ENCODE results near the gene LRCOL1. TPM values are rescaled to one million over a fixed set of nuclear protein-coding genes. Genes with fewer than 3 reads are reported as not detected.

LRCOL1 gene
- total and polyA plus RNA-seq, 10 of the 15 experiments (the other 5 are each of a cell fraction or from before 2014, with no cell fraction given): not detected

- DNase-seq (ENCODE audit: low read depth, low spot score) (no peak), FAIRE-seq (no peak), ATAC-seq (no peak)
- Histone ChIP-seq H3K4me1 (ENCODE audit: control insufficient read depth, insufficient read depth, low read length) (no peaks in the 10 kb centered on the region), H3K4me2 (ENCODE audit: control insufficient read depth, insufficient read depth) (no peak overlapping the region), H3K9ac (ENCODE audit: control insufficient read depth, insufficient read depth, low read length) (no peak overlapping the region), H2AFZ (ENCODE audit: control insufficient read depth, low read depth, low read length) (no peak overlapping the region), H3K79me2 (ENCODE audit: control insufficient read depth, insufficient read depth, low read length) (no peaks in the 10 kb centered on the region), H3K27me3 (replicated peaks in 1 of 2; ENCODE audit: control insufficient read depth in 2 of 2, insufficient read depth in 2 of 2, low read length in 1 of 2) (no peaks in the 10 kb centered on the region), H3K9me3 (replicated peaks; ENCODE audit: control insufficient read depth, insufficient read depth, low read length) (no peaks in the 10 kb centered on the region), H4K20me1 (ENCODE audit: control insufficient read depth, insufficient read depth) (no peaks in the 10 kb centered on the region), H3K27ac (ENCODE audit: control insufficient read depth, insufficient read depth) (no peak overlapping the region), H3K36me3 (ENCODE audit: control insufficient read depth in 2 of 2, insufficient read depth in 2 of 2, low read length in 1 of 2) (no peaks in the 10 kb centered on the region; a peak in 2 of 4 replicates), H3K4me3 (no peak overlapping the region)
- SMC1A ChIA-PET (ENCODE audit: uncharacterized antibody, unreplicated experiment): no interaction called here
- in situ Hi-C loops (cut with MboI) (no loop called here), intact Hi-C loops (cut with micrococcal nuclease; ENCODE audit: unreplicated experiment) (no loop called here)
- no peak for TF ChIP-seq RELB (IDR thresholded peaks at IDR 0.05; ENCODE audit: low read depth)
- TF ChIP-seq NR2C2 (IDR thresholded peaks at IDR 0.05; ENCODE audit: borderline replicate concordance, control insufficient read depth, insufficient read length, low read depth): no peak
- no peak for TF ChIP-seq CHD2 (IDR thresholded peaks at IDR 0.05; ENCODE audit: borderline replicate concordance, low read depth, low read length)
- TF ChIP-seq RAD21 (IDR thresholded peaks at IDR 0.05; ENCODE audit: insufficient read depth, low read depth, low read length): no peak
- TF ChIP-seq, protein P1, sequence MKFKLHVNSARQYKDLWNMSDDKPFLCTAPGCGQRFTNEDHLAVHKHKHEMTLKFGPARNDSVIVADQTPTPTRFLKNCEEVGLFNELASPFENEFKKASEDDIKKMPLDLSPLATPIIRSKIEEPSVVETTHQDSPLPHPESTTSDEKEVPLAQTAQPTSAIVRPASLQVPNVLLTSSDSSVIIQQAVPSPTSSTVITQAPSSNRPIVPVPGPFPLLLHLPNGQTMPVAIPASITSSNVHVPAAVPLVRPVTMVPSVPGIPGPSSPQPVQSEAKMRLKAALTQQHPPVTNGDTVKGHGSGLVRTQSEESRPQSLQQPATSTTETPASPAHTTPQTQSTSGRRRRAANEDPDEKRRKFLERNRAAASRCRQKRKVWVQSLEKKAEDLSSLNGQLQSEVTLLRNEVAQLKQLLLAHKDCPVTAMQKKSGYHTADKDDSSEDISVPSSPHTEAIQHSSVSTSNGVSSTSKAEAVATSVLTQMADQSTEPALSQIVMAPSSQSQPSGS (IDR thresholded peaks at IDR 0.05; ENCODE audit: low read length): no peak
- no peak for TF ChIP-seq SMAD1 (IDR thresholded peaks at IDR 0.05; ENCODE audit: low read depth, partially characterized antibody)
- TF ChIP-seq ETV6 (conservative IDR thresholded peaks at IDR 0.05 in 1 of 2, IDR thresholded peaks at IDR 0.05 in 1 of 2; ENCODE audit: borderline replicate concordance in 1 of 2, low read depth in 1 of 2): no peak
- TF ChIP-seq ZNF384 (IDR thresholded peaks at IDR 0.05; ENCODE audit: borderline replicate concordance, low read depth, low read length): no peak
- TF ChIP-seq, protein P2, sequence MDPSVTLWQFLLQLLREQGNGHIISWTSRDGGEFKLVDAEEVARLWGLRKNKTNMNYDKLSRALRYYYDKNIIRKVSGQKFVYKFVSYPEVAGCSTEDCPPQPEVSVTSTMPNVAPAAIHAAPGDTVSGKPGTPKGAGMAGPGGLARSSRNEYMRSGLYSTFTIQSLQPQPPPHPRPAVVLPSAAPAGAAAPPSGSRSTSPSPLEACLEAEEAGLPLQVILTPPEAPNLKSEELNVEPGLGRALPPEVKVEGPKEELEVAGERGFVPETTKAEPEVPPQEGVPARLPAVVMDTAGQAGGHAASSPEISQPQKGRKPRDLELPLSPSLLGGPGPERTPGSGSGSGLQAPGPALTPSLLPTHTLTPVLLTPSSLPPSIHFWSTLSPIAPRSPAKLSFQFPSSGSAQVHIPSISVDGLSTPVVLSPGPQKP (IDR thresholded peaks at IDR 0.05; ENCODE audit: low read depth, low read length): no peak
- TF ChIP-seq NFIC (IDR thresholded peaks at IDR 0.05; ENCODE audit: low read depth, low read length): no peak
- TF ChIP-seq USF1 (IDR thresholded peaks at IDR 0.05; ENCODE audit: borderline replicate concordance, extremely low read length, insufficient read depth, low read depth, low read length): no peak
- BruUV-seq (replicated peaks): no TSS peak
- RAD21 ChIA-PET (ENCODE audit: unreplicated experiment): no interaction called here
- 93% methylated on average over 26 of the region's 26 CpGs for WGBS (ENCODE audit: insufficient coverage, insufficient replicate concordance, low lambda C conversion rate, missing lambda C conversion rate)
- CTCF ChIA-PET: no interaction called here
- POLR2A ChIA-PET: no interaction called here
Observed at GRCh38 chr12:132572106-132572505, 38.3 kb downstream of the LRCOL1 start.
